Ishikawa (cell line): ENCODE measurements around the gene TNNI3.

ENCODE experiments used
- TCF12 ChIP-seq: IDR thresholded peaks from 2 replicates; pipeline ENCODE4 v1.6.1; 2012; ENCODE audit warnings: low read depth
- TF ChIP-seq, protein P1 (sequence below): IDR thresholded peaks from 2 replicates; pipeline ENCODE4 v1.6.1; 2012

DNA sequence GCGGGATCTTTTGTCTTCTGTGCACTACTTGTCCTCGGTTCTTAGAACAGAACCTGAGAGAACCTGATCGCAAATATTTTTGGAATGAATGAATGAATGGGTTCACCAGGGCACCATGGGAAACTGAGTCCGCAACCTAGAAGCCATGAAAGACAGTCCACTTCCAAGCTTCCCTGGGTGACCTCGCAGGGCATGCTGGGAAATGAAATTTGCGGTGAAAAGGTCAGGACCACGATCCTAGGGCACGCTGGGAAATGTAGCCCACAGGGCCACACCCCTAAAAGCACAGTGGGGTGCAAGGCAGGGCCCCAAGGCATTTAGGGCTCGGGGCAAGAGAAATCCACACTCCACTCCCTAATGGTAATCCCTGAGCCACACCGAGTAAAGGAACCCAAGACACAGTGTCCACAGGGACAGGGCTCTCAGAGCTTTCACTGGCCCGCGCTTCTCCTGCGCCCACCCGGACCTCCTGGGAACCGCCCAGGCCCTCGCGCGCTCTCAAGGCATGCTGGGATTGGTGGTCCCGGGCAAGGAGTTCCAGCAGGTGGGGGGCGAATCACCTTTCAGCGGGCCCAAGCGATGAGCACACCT is 39.0 kb downstream of the TNNI3 start:
- TF ChIP-seq, protein P1, sequence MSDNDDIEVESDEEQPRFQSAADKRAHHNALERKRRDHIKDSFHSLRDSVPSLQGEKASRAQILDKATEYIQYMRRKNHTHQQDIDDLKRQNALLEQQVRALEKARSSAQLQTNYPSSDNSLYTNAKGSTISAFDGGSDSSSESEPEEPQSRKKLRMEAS, result no peak
- TF ChIP-seq TCF12, result no peak
